Aorta (tissue), 5 donors: ENCODE measurements around the gene ISOC1. TPM values are rescaled to one million over a fixed set of nuclear protein-coding genes. Genes with fewer than 3 reads are reported as not detected.

Experiments used
- ATAC-seq: fragments of 200-7000 bp; cut with Tn5 transposase; one replicate; pipeline ENCODE4 v1.9.1; 2022; ENCODE audit warnings: moderate library complexity; ENCODE audit not compliant: low FRiP score
- DNase-seq, 2 donors: peaks; one replicate each; pipeline ENCODE4 v3.0.0-alpha.2; 2020
- H3K27ac ChIP-seq, 2 donors: one replicate each; pipeline ENCODE4 v1.5.1; 2013; ENCODE audit warnings: low read length in 2 of 2, mild to moderate bottlenecking in 2 of 2, moderate library complexity in 2 of 2, control low read depth in 1 of 2, inconsistent platforms in 1 of 2, low read depth in 1 of 2
- H3K27me3 ChIP-seq, 2 donors: one replicate each; pipeline ENCODE4 v1.6.1; 2013; ENCODE audit warnings: control low read depth in 1 of 2, low read length in 1 of 2, mild to moderate bottlenecking in 1 of 2, moderate library complexity in 1 of 2; ENCODE audit not compliant: insufficient read depth in 2 of 2, control insufficient read depth in 1 of 2
- H3K36me3 ChIP-seq, 2 donors: one replicate each; pipeline ENCODE4 v1.6.1; 2013; ENCODE audit warnings: control low read depth in 1 of 2, low read length in 1 of 2, mild to moderate bottlenecking in 1 of 2; ENCODE audit not compliant: insufficient read depth in 2 of 2, control insufficient read depth in 1 of 2
- H3K4me1 ChIP-seq, 2 donors: one replicate each; pipeline ENCODE4 v1.6.1; 2013; ENCODE audit warnings: low read length in 2 of 2, control low read depth in 1 of 2, mild to moderate bottlenecking in 1 of 2, moderate library complexity in 1 of 2; ENCODE audit not compliant: insufficient read depth in 2 of 2, control insufficient read depth in 1 of 2
- H3K4me3 ChIP-seq, 2 donors: one replicate each; pipeline ENCODE4 v1.5.1; 2013; ENCODE audit warnings: low read length in 2 of 2, control low read depth in 1 of 2, mild to moderate bottlenecking in 1 of 2
- H3K9me3 ChIP-seq: one replicate; pipeline ENCODE4 v1.6.1; 2013; ENCODE audit warnings: mild to moderate bottlenecking, low read length; ENCODE audit not compliant: control insufficient read depth
- WGBS, 2 donors: extraction: QIAGEN DNeasy Blood & Tissue Kit; methylation state at CpG; one replicate each; pipeline ENCODE4 v1.1.7; 2013; 5-methylcytosine and 5-hydroxymethylcytosine counted together
- intact Hi-C, 2 donors: fragments of 100-400 bp; cut with DNase I; formaldehyde crosslinking; loops; one replicate each; pipeline versions ENCODE4 v1.14.2 to v1.15.0; 2022
- polyA plus RNA-seq, 2 donors: library from polyadenylated mRNA; stranded (reverse); fragments of 200-250 nt; gene quantifications; one replicate each; pipeline ENCODE4 v1.2.3, GENCODE V29; 2013
- total RNA-seq, 2 donors: library from RNA; stranded (reverse); fragmentation: NEBNext Ultra II Directional; extraction: Animal tissue kit (Norgen Biotek cat#: 25700); gene quantifications; one replicate each; pipeline ENCODE4 v1.2.1, GENCODE V29; 2021
- donor health status: healthy with polysubstance abuse.
- donor health status: Bipolar disorder and iron deficiency.
- donor health status: DM: no; HTN: no; CAD: no.
- donor health status: DM: no; HTN: no; CAD: no.
- donor health status: DM: yes; HTN: yes; CAD: no.

ISOC1 gene
- total and polyA plus RNA-seq, 4 donors = 10.1 to 16.8 (median 12.7) TPM

DNA sequence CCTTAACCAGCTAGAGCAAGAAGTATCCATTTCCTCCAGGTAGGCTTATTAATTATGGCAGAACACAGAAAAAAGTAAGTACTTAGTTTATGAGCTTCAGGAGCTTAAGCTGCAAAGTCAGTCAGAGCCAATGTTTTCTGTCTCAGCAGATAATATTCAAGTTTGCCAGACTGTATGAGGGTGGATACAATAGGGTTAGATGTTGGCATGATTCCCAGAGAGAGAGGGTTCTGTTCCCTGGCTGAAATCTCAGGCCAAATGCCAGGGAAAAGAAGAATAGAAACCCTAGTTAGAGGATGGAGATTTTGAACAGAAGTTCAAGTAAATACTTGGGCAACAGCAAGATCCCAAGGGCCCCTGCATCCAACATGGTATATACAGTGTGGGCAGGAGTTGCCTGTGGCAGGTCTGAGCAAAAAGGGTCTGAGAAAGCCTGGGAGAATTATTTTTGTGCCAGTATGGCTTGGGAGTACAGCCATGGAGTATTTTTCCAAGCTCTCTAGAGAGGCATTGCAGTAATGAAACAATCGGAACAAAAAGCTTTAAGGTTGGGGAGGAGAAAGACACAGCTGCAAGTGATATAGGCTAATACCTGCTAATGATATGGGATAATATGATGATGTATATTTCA is 31.0 kb upstream of the ISOC1 start:
- Histone ChIP-seq H3K27ac (no peak overlapping the region), H3K4me1 (no peaks in the 10 kb centered on the region), H3K4me3 (no peak overlapping the region), H3K27me3 (no peaks in the 10 kb centered on the region), H3K36me3 (no peaks in the 10 kb centered on the region), H3K9me3 (no peaks in the 10 kb centered on the region)
- no peak for DNase-seq
- intact Hi-C loops = no loop called here
- 3 to 9% methylated on average over 1 of the region's 1 CpG for WGBS, 2 donors
- ATAC-seq = no peak

DNA sequence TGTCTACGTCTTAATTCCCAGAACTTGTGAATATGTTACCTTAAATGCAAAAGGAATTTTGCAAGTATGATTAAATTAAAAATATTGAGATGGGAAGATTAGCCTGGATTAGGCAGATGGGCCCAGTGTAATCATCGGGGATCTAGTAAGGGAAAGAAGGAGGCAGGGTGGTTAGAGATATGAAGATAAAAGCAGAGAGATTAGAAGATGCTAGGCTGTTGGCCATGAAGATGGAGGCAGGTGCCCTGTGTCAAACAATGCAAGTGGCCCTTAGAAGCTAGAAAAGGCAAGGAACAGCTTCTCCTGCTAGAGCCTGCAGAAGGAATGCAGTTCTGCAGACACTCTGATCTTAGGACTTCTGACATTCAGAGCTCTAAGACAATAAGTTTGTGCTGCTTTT is 28.8 kb upstream of the ISOC1 start:
- no peak overlapping the region for H3K4me3 ChIP-seq
- no peaks in the 10 kb centered on the region for H3K27me3 ChIP-seq
- ATAC-seq (no peak), DNase-seq (no peak)
- H3K9me3 ChIP-seq = no peaks in the 10 kb centered on the region
- intact Hi-C loops = no loop called here
- H3K4me1 ChIP-seq = no peaks in the 10 kb centered on the region
- H3K27ac ChIP-seq = no peak overlapping the region
- no peaks in the 10 kb centered on the region for H3K36me3 ChIP-seq
- 94 to 99% methylated on average over 2 of the region's 2 CpGs for WGBS, 2 donors

GRCh38 chr5:129067745-129068144 is 26.8 kb upstream of the ISOC1 start:
- ATAC-seq (no peak), DNase-seq (no peak)
- H3K27ac ChIP-seq = no peak overlapping the region
- H3K36me3 ChIP-seq = no peaks in the 10 kb centered on the region
- H3K27me3 ChIP-seq = no peaks in the 10 kb centered on the region
- H3K4me1 ChIP-seq = no peaks in the 10 kb centered on the region
- intact Hi-C loops = no loop called here
- H3K4me3 ChIP-seq = no peak overlapping the region
- no peaks in the 10 kb centered on the region for H3K9me3 ChIP-seq

DNA sequence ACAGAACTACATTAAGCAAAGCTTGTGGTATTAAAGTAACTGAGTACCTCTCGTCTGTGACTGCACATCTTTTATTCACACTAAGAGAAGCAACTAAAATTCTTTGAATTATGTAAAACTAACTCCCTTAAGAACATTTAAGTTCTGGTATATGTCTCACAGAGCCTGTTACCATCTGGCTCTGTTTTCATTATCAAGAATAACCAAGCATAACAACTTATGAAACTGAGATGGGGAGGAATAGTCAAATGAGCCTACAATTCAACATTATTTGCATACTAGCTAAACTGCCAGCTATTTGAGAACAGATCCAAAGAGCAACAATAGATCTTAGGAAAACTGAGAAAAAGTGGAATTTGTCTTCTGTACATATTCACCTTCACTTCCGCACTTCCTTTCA is 25.3 kb upstream of the ISOC1 start:
- no peaks in the 10 kb centered on the region for H3K9me3 ChIP-seq
- H3K36me3 ChIP-seq = no peaks in the 10 kb centered on the region
- no peak overlapping the region for H3K4me3 ChIP-seq
- WGBS, 2 donors = 92% methylated on average over 2 of the region's 2 CpGs
- no peaks in the 10 kb centered on the region for H3K27me3 ChIP-seq
- DNase-seq (no peak), ATAC-seq (no peak)
- H3K4me1 ChIP-seq = no peaks in the 10 kb centered on the region
- intact Hi-C loops = no loop called here
- H3K27ac ChIP-seq = no peak overlapping the region

- Histone ChIP-seq H3K4me1 (peaks cover 0 to 3% of the 10 kb centered on the region in 2 donors), H3K27ac (no peak overlapping the region), H3K9me3 (no peaks in the 10 kb centered on the region), H3K27me3 (no peaks in the 10 kb centered on the region), H3K4me3 (no peak overlapping the region), H3K36me3 (no peaks in the 10 kb centered on the region)
- DNase-seq (no peak), ATAC-seq (no peak)
- intact Hi-C loops = no loop called here
- 75 to 81% methylated on average over 3 of the region's 3 CpGs for WGBS, 2 donors
Measured at GRCh38 chr5:129073111-129073510, 21.4 kb upstream of the ISOC1 start.

DNA sequence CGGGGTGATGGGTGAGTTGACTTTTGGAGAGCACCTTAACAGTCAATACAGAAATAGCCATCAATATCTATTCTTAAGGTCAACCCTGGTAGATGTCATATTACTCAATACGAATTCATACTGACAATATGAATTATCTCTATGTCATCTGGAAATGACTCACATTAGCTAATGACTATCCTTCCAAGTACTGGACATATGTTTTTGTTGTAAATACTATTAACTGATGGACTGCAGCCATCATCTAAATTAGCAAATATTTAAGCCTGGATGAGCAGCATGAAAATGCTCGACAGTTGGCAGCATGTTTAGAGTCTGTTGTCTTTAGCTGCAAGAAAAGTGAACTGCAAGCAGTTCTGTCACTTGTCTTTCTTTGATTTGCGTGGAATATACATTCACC is 19.6 kb upstream of the ISOC1 start:
- Histone ChIP-seq H3K9me3 (no peaks in the 10 kb centered on the region), H3K36me3 (no peaks in the 10 kb centered on the region), H3K4me3 (no peak overlapping the region), H3K27me3 (no peaks in the 10 kb centered on the region), H3K27ac (no peak overlapping the region), H3K4me1 (peaks cover 2 to 5% of the 10 kb centered on the region in 2 donors)
- intact Hi-C loops = no loop called here
- DNase-seq (no peak), ATAC-seq (no peak)
- 86 to 92% methylated on average over 4 of the region's 4 CpGs for WGBS, 2 donors

DNA sequence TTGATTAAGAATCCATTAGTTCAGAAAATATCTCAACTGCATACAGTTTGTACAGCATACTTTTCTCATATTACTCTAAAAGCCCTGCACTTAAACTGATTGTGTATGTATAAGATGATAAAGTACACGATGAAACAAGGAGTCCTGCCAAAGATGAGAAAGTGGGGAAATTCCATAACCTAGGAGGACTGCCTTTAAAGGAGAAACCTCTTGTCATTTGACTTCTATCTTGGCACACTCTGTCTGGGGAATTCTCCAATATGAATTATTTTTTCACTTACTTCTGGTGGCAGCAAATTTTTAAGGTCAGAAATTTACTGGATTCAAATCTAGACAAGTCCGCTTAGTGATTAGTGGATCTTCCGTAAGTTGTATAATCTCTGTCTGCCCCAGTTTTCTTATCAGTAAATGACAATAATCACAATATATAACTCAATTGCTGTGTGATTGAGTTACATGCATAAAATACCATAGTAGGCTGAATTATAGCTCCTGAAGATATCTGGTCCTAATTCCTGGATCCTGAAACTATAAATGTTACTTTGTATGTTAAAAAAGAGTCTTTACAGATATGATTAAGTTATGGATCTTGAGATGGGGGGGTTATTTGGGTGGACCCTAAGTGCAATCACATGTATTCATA is 17.0 kb upstream of the ISOC1 start:
- H3K4me3 ChIP-seq = no peak overlapping the region
- intact Hi-C loops = no loop called here
- peaks cover 2 to 5% of the 10 kb centered on the region in 2 donors for H3K4me1 ChIP-seq
- H3K36me3 ChIP-seq = no peaks in the 10 kb centered on the region
- H3K27ac ChIP-seq = no peak overlapping the region
- ATAC-seq (no peak), DNase-seq (no peak)
- 26 to 35% methylated on average over 3 of the region's 3 CpGs for WGBS, 2 donors
- no peaks in the 10 kb centered on the region for H3K9me3 ChIP-seq
- H3K27me3 ChIP-seq = no peaks in the 10 kb centered on the region

DNA sequence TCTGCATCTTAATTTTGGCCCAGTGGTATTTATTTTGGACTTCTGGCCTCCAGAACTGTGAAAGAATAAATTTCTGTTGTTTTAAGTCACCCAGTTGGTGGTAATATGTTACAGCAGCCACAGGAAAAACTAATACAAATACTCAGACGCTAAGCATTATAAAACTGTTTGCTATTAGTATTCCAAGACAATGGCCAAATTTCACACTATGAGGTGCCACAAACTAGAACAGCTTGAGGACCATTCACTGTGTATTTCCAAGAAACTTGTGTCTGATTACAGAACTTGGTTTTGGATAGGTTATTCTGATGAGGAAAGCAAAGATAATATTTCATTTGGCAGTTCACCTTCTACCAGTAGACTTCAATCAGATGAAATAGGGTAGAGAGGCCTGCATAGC is 16.3 kb upstream of the ISOC1 start:
- Histone ChIP-seq H3K4me1 (peaks cover 2 to 5% of the 10 kb centered on the region in 2 donors), H3K27ac (no peak overlapping the region), H3K36me3 (no peaks in the 10 kb centered on the region), H3K9me3 (no peaks in the 10 kb centered on the region), H3K4me3 (no peak overlapping the region), H3K27me3 (no peaks in the 10 kb centered on the region)
- ATAC-seq = no peak
- no peak for DNase-seq
- intact Hi-C loops = no loop called here
- WGBS, 2 donors = 3 to 5% methylated on average over 1 of the region's 1 CpG

DNA sequence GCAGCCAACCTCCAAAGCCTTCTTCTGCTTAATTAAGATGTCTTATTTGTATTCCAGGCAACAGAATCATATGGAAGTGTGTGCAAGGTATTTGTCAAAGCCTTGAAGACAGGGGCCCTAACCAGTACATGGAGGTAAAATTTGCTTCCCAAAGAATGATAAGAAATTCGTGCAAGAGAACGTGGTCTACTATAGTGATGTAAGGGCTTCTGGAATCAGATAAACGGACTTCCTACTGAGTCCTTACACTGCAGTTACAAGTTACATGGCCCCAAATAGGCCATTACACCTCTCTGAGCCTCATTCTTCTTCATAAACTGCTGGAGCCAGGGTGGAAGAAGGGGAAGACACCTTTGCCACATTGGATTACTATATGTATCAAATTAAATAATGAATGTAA is 15.9 kb upstream of the ISOC1 start:
- intact Hi-C loops = no loop called here
- ATAC-seq = no peak
- no peaks in the 10 kb centered on the region for H3K36me3 ChIP-seq

More for the DNA sequence above, 15.9 kb upstream of the ISOC1 start:
- Histone ChIP-seq H3K4me1 (peaks cover 2 to 5% of the 10 kb centered on the region in 2 donors), H3K9me3 (no peaks in the 10 kb centered on the region), H3K27me3 (no peaks in the 10 kb centered on the region), H3K27ac (no peak overlapping the region), H3K4me3 (no peak overlapping the region)
- DNase-seq = no peak
- 21 to 23% methylated on average over 3 of the region's 3 CpGs for WGBS, 2 donors
